Stimulated activated CD4-positive, alpha-beta T cell treated with anti-CD3 and anti-CD28 coated beads, Interleukin-2, amount 100 ng/mL, for 24 hours (primary cell): Measurements from ENCODE around the gene MALRD1.
"Not testable (repeated sequence)": the region's sequence is repeated elsewhere in the genome, so short reads cannot be mapped to it uniquely, and the experiment has no call there.

Experiments
- DNase-seq, 2 donors: peaks; one replicate each; pipeline ENCODE4 v3.0.0-alpha.2; 2020

MALRD1 gene

GRCh38 chr10:19499291-19499770 is 450.7 kb downstream of the MALRD1 start:
- DNase-seq, result no peak

GRCh38 chr10:19500959-19501358 is 452.4 kb downstream of the MALRD1 start:
- no peak for DNase-seq

- no peak for DNase-seq
Observed at GRCh38 chr10:19505320-19506312, 457.0 kb downstream of the MALRD1 start.

- DNase-seq, result not testable (repeated sequence)
Observed at GRCh38 chr10:19510005-19510732, 461.6 kb downstream of the MALRD1 start.

- no peak for DNase-seq
Observed at GRCh38 chr10:19518109-19518508, 469.5 kb downstream of the MALRD1 start.

GRCh38 chr10:19518632-19519031 is 470.0 kb downstream of the MALRD1 start:
- no peak for DNase-seq

GRCh38 chr10:19531324-19531723 is 482.7 kb downstream of the MALRD1 start:
- DNase-seq, result no peak

- DNase-seq, result no peak
Observed at GRCh38 chr10:19532411-19532810, 483.8 kb downstream of the MALRD1 start.

- DNase-seq, result no peak
Observed at GRCh38 chr10:19541299-19541698, 492.7 kb downstream of the MALRD1 start.

- DNase-seq, result no peak
Observed at GRCh38 chr10:19546224-19546623, 497.6 kb downstream of the MALRD1 start.

- DNase-seq, result no peak
Observed at GRCh38 chr10:19549503-19549902, 500.9 kb downstream of the MALRD1 start.

- DNase-seq, result no peak
Observed at GRCh38 chr10:19556666-19557065, 508.1 kb downstream of the MALRD1 start.

GRCh38 chr10:19561181-19561580 is 512.6 kb downstream of the MALRD1 start:
- DNase-seq, result no peak

- DNase-seq, result no peak
Observed at GRCh38 chr10:19563388-19564141, 515.0 kb downstream of the MALRD1 start.

- DNase-seq, result no peak
Observed at GRCh38 chr10:19570120-19570519, 521.5 kb downstream of the MALRD1 start.

- DNase-seq, result no peak
Observed at GRCh38 chr10:19570991-19571390, 522.4 kb downstream of the MALRD1 start.

- DNase-seq, result no peak
Observed at GRCh38 chr10:19572056-19572455, 523.5 kb downstream of the MALRD1 start.

GRCh38 chr10:19576576-19576975 is 528.0 kb downstream of the MALRD1 start:
- DNase-seq, result no peak

- no peak for DNase-seq
Observed at GRCh38 chr10:19577381-19577780, 528.8 kb downstream of the MALRD1 start.

- DNase-seq, result no peak
Observed at GRCh38 chr10:19577807-19578206, 529.2 kb downstream of the MALRD1 start.

GRCh38 chr10:19578571-19578970 is 530.0 kb downstream of the MALRD1 start:
- DNase-seq, result no peak

GRCh38 chr10:19579761-19580545 is 531.4 kb downstream of the MALRD1 start:
- DNase-seq, result no peak
